Tibial nerve (tissue), 4 donors: Measurements from ENCODE around the gene GGCX. TPM values are rescaled to one million over a fixed set of nuclear protein-coding genes. Genes with fewer than 3 reads are reported as not detected.
A peak's percentile ranks its signal among the peaks of the same experiment; 100 is the strongest.

Source experiments
- DNase-seq, 2 donors: peaks; one replicate each; pipeline ENCODE4 v3.0.0-alpha.2; 2019; ENCODE audit warnings: low spot score in 2 of 2
- H3K27ac ChIP-seq, 4 donors: fragments of 200-600 bp; sonication (generic) in 3 of 4; one replicate each; pipeline ENCODE4 v1.5.1; 2017 to 2019; ENCODE audit warnings: mild to moderate bottlenecking in 1 of 4
- H3K27me3 ChIP-seq, 2 donors: fragments of 200-600 bp; sonication (generic) in 1 of 2; one replicate each; pipeline versions ENCODE4 v1.5.1 to v1.6.0; 2017 to 2019
- H3K36me3 ChIP-seq, 3 donors: fragments of 200-600 bp; sonication (generic); one replicate each; pipeline ENCODE4 v1.5.1; 2018 to 2019
- H3K4me1 ChIP-seq, 4 donors: fragments of 200-600 bp; sonication (generic) in 3 of 4; one replicate each; pipeline ENCODE4 v1.5.1; 2017 to 2019
- H3K4me3 ChIP-seq, 4 donors: fragments of 200-600 bp; sonication (generic) in 3 of 4; one replicate each; pipeline ENCODE4 v1.5.1; 2017 to 2019; ENCODE audit warnings: mild to moderate bottlenecking in 1 of 4, moderate library complexity in 1 of 4
- H3K9me3 ChIP-seq, 4 donors: fragments of 200-600 bp; sonication (generic) in 3 of 4; one replicate each; pipeline ENCODE4 v1.5.1; 2017 to 2019
- CTCF ChIP-seq, 5 experiments: fragments of 200-600 bp in 3 of 5; fragments of 450-650 bp in 2 of 5; sonication (generic) in 3 of 5; IDR thresholded peaks; one replicate each; pipeline ENCODE4 v1.5.1; 2016 to 2019; ENCODE audit warnings: antibody characterized with exemption in 5 of 5, mild to moderate bottlenecking in 3 of 5, moderate library complexity in 2 of 5
- EP300 ChIP-seq, 2 donors: sonication (generic); formaldehyde crosslinking; IDR thresholded peaks; one replicate each; pipeline ENCODE4 v1.6.1; 2017; ENCODE audit warnings: antibody characterized with exemption in 2 of 2, mild to moderate bottlenecking in 1 of 2
- POLR2A ChIP-seq, 2 donors: fragments of 450-650 bp; IDR thresholded peaks; one replicate each; pipeline ENCODE4 v1.6.1; 2017; ENCODE audit warnings: antibody characterized with exemption in 2 of 2, mild to moderate bottlenecking in 2 of 2, moderate library complexity in 2 of 2
- WGBS, 2 donors: methylation state at CpG; one replicate each; pipeline ENCODE4 v1.1.5; 2018; 5-methylcytosine and 5-hydroxymethylcytosine counted together
- total RNA-seq, 4 donors: library from RNA; depleted of rRNA; stranded (reverse); fragments of >200 nt; gene quantifications; one replicate each; pipeline ENCODE4 v1.1.0, GENCODE V29; 2016

Gene GGCX
- total RNA-seq, 4 donors from 2014 or later = 24.7 to 34.3 (median 27.1) TPM

- Histone ChIP-seq H3K27ac (peak overlapping the region; percentile 97 to 99 (median 98)), H3K9me3 (no peaks in the 10 kb centered on the region), H3K4me1 (peaks cover 0 to 52% (median 26%) of the 10 kb centered on the region in 4 donors), H3K27me3 (no peaks in the 10 kb centered on the region), H3K4me3 (peak overlapping the region; percentile 71 to 98 (median 82)), H3K36me3 (peaks cover 10 to 36% (median 26%) of the 10 kb centered on the region in 3 donors)
- TF ChIP-seq CTCF (IDR thresholded peaks at IDR 0.05) (peak in 1 of 5 experiments; percentile 11), EP300 (IDR thresholded peaks at IDR 0.05) (peak in 1 of 2 donors; percentile 59), POLR2A (IDR thresholded peaks at IDR 0.05) (no peak)
- WGBS, 2 donors = 0 to 1% methylated on average over 45 to 48 of the region's 67 CpGs
- DNase-seq = peak; percentile 53 to 57
These were observed 21.7 kb downstream of the GGCX start for GRCh38 chr2:85539361-85540132.

GRCh38 chr2:85538507-85539360 is 22.6 kb downstream of the GGCX start, which contains the start of gene MAT2A:
MAT2A (plus strand) TSS chr2:85539168; CDS start chr2:85539288, 120 bp downstream.
- peaks cover 0 to 50% (median 26%) of the 10 kb centered on the region in 4 donors for H3K4me1 ChIP-seq
- no peaks in the 10 kb centered on the region for H3K9me3 ChIP-seq
- H3K27ac ChIP-seq = peak within 1 kb of the TSS; percentile 97 to 99 (median 98)
- H3K27me3 ChIP-seq = no peaks in the 10 kb centered on the region
- 0 to 1% methylated on average over 29 to 62 of the region's 92 CpGs for WGBS, 2 donors
- DNase-seq = peak; percentile 89 to 93
- peak within 1 kb of the TSS; percentile 71 to 98 (median 82) for H3K4me3 ChIP-seq
- H3K36me3 ChIP-seq = peaks cover 7 to 28% (median 22%) of the 10 kb centered on the region in 3 donors
- TF ChIP-seq CTCF (IDR thresholded peaks at IDR 0.05) (peak; percentile 58 to 94 (median 76)), POLR2A (IDR thresholded peaks at IDR 0.05) (peak; percentile 99 to 100), EP300 (IDR thresholded peaks at IDR 0.05) (peak; percentile 60 to 99)

GRCh38 chr2:85537600-85538506 is 23.4 kb downstream of the GGCX start:
- no peaks in the 10 kb centered on the region for H3K27me3 ChIP-seq
- peaks cover 0 to 45% (median 26%) of the 10 kb centered on the region in 4 donors for H3K4me1 ChIP-seq
- peak in 1 of 5 experiments; percentile 17 for TF ChIP-seq CTCF (IDR thresholded peaks at IDR 0.05)
- peak in 1 of 2 donors; percentile 52 for TF ChIP-seq EP300 (IDR thresholded peaks at IDR 0.05)
- peak in 1 of 2 donors; percentile 13 for TF ChIP-seq POLR2A (IDR thresholded peaks at IDR 0.05)
- 1% methylated on average over 33 to 35 of the region's 35 CpGs for WGBS, 2 donors
- peaks cover 3 to 19% (median 14%) of the 10 kb centered on the region in 3 donors for H3K36me3 ChIP-seq
- DNase-seq = peak; percentile 47 to 64
- H3K9me3 ChIP-seq = no peaks in the 10 kb centered on the region
- peak overlapping the region; percentile 71 to 98 (median 82) for H3K4me3 ChIP-seq
- peak overlapping the region; percentile 97 to 99 (median 98) for H3K27ac ChIP-seq

GRCh38 chr2:85536479-85536878 is 24.8 kb downstream of the GGCX start:
- 49 to 56% methylated on average over 3 of the region's 3 CpGs for WGBS, 2 donors
- H3K9me3 ChIP-seq = no peaks in the 10 kb centered on the region
- DNase-seq = no peak
- peak overlapping the region; percentile 97 to 99 (median 98) for H3K27ac ChIP-seq
- peaks cover 0 to 5% (median 2%) of the 10 kb centered on the region in 3 donors for H3K36me3 ChIP-seq
- no peaks in the 10 kb centered on the region for H3K27me3 ChIP-seq
- H3K4me3 ChIP-seq = no peak overlapping the region
- peaks cover 0 to 31% (median 18%) of the 10 kb centered on the region in 4 donors for H3K4me1 ChIP-seq
- no peak for TF ChIP-seq POLR2A (IDR thresholded peaks at IDR 0.05)
- TF ChIP-seq EP300 (IDR thresholded peaks at IDR 0.05) = no peak
- no peak for TF ChIP-seq CTCF (IDR thresholded peaks at IDR 0.05)
